ENCODE measurements around the gene KDELR3.

DNA sequence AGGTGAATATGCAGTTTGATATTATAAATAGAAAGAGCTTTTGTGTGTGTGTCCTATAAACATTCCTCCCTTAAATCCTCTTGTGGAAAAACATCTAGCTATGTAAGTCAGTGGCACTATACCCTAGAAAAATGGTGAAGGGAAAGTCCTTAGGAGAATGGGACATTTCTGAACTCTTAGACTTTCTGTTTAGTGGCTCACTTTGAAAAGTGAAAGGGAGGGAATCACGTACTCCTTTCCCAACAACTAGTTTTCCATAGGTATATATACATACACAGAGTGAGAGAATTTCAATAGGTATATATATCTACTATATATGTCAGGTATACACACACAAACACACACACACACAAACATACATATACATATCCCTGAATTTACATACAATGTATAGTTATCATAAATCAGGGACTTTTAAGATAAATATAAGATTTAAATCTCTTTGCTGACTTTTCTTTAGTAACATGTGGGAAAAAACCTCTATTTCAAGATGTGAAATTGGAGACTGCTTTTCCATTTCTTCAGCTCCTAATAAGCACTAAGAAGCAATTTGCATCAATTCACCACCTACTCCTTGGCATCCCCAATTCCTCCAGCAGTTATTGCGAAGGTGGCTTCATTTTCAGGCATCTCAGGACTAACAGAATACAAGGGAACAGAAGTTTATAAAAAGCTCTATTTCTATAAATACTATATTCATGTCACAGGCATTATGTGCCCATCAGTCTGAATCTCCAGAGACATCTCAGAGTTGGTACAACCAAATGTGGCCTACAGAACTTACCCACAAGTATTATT lies 51.8 kb downstream of the KDELR3 start:
- TF ChIP-seq, protein P1, sequence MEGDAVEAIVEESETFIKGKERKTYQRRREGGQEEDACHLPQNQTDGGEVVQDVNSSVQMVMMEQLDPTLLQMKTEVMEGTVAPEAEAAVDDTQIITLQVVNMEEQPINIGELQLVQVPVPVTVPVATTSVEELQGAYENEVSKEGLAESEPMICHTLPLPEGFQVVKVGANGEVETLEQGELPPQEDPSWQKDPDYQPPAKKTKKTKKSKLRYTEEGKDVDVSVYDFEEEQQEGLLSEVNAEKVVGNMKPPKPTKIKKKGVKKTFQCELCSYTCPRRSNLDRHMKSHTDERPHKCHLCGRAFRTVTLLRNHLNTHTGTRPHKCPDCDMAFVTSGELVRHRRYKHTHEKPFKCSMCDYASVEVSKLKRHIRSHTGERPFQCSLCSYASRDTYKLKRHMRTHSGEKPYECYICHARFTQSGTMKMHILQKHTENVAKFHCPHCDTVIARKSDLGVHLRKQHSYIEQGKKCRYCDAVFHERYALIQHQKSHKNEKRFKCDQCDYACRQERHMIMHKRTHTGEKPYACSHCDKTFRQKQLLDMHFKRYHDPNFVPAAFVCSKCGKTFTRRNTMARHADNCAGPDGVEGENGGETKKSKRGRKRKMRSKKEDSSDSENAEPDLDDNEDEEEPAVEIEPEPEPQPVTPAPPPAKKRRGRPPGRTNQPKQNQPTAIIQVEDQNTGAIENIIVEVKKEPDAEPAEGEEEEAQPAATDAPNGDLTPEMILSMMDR (IDR thresholded peaks at IDR 0.05), result no peak
- TF ChIP-seq POLR2AphosphoS5 (IDR thresholded peaks at IDR 0.05) (no peak), POLR2A (IDR thresholded peaks at IDR 0.05) (no peak)

Measured in breast epithelium (tissue), 3 donors.